Liver (tissue), 9 donors: ENCODE data around the gene NLGN3. TPM values are rescaled to one million over a fixed set of nuclear protein-coding genes. Genes with fewer than 3 reads are reported as not detected.

Experiments used
- DNase-seq: peaks from one replicate; pipeline ENCODE4 v3.0.0-alpha.2; 2017; ENCODE audit warnings: low spot score
- H3K27ac ChIP-seq, 2 donors: one replicate each; pipeline ENCODE4 v1.7.0; 2013; ENCODE audit warnings: inconsistent platforms in 2 of 2, low read length in 2 of 2, control low read depth in 1 of 2, low read depth in 1 of 2, mild to moderate bottlenecking in 1 of 2
- H3K27me3 ChIP-seq, 4 donors: one replicate each; pipeline versions ENCODE4 v1.6.1 to v1.7.0; 2013; ENCODE audit warnings: low read length in 3 of 4, inconsistent platforms in 1 of 4, mild to moderate bottlenecking in 1 of 4, moderate library complexity in 1 of 4; ENCODE audit not compliant: control insufficient read depth in 4 of 4, insufficient read depth in 4 of 4
- H3K36me3 ChIP-seq, 4 donors: one replicate each; pipeline versions ENCODE4 v1.6.1 to v1.7.0; 2013; ENCODE audit warnings: low read length in 3 of 4, mild to moderate bottlenecking in 3 of 4, low read depth in 1 of 4, moderate library complexity in 1 of 4; ENCODE audit not compliant: control insufficient read depth in 4 of 4, insufficient read depth in 3 of 4
- H3K4me1 ChIP-seq, 4 donors: one replicate each; pipeline versions ENCODE4 v1.6.1 to v1.7.0; 2013; ENCODE audit warnings: low read length in 3 of 4, mild to moderate bottlenecking in 3 of 4, moderate library complexity in 1 of 4; ENCODE audit not compliant: control insufficient read depth in 4 of 4, insufficient read depth in 4 of 4
- H3K4me3 ChIP-seq, 3 donors: one replicate each; pipeline versions ENCODE4 v1.6.1 to v1.7.0; 2013; ENCODE audit warnings: low read length in 3 of 3, control low read depth in 1 of 3, low read depth in 1 of 3, mild to moderate bottlenecking in 1 of 3
- H3K9ac ChIP-seq, 2 donors: one replicate each; pipeline ENCODE4 v1.7.0; 2013; ENCODE audit warnings: low read length in 2 of 2, mild to moderate bottlenecking in 2 of 2, moderate library complexity in 2 of 2, control low read depth in 1 of 2, low read depth in 1 of 2
- H3K9me3 ChIP-seq, 4 donors: one replicate each; pipeline versions ENCODE4 v1.6.1 to v1.7.0; 2013; ENCODE audit warnings: low read length in 3 of 4; ENCODE audit not compliant: control insufficient read depth in 4 of 4
- CTCF ChIP-seq: fragments of 150-350 bp; IDR thresholded peaks from 2 replicates; pipeline ENCODE4 v1.5.1; 2017; ENCODE audit warnings: improper control_type of control experiment, low read depth, low read length; ENCODE audit not compliant: missing input control
- EGR1 ChIP-seq, 2 donors: IDR thresholded peaks; 2 replicates each; pipeline ENCODE4 v1.6.1; 2016 to 2018; ENCODE audit warnings: antibody characterized with exemption in 2 of 2, low read depth in 2 of 2
- FOXA1 ChIP-seq: IDR thresholded peaks from 2 replicates; pipeline ENCODE4 v1.6.1; 2016; ENCODE audit warnings: antibody characterized with exemption
- FOXA2 ChIP-seq: IDR thresholded peaks from 2 replicates; pipeline ENCODE4 v1.6.1; 2016; ENCODE audit warnings: antibody characterized with exemption
- GABPA ChIP-seq, 2 donors: IDR thresholded peaks in 1 of 2; conservative IDR thresholded peaks in 1 of 2; 2 replicates each; pipeline ENCODE4 v1.6.1; 2016; ENCODE audit warnings: antibody characterized with exemption in 2 of 2, mild to moderate bottlenecking in 1 of 2, moderate library complexity in 1 of 2
- HNF4A ChIP-seq, 2 donors: conservative IDR thresholded peaks; 2 replicates each; pipeline ENCODE4 v1.6.1; 2016; ENCODE audit warnings: antibody characterized with exemption in 2 of 2, mild to moderate bottlenecking in 2 of 2
- JUND ChIP-seq, 2 donors: IDR thresholded peaks; 2 replicates each; pipeline ENCODE4 v1.6.1; 2016; ENCODE audit warnings: antibody characterized with exemption in 2 of 2
- NR2F2 ChIP-seq: IDR thresholded peaks from 2 replicates; pipeline ENCODE4 v1.6.1; 2016; ENCODE audit warnings: antibody characterized with exemption
- RAD21 ChIP-seq, 2 donors: IDR thresholded peaks; 2 replicates each; pipeline ENCODE4 v1.6.1; 2016; ENCODE audit warnings: antibody characterized with exemption in 2 of 2, mild to moderate bottlenecking in 2 of 2
- RXRA ChIP-seq, 2 donors: IDR thresholded peaks; 2 replicates each; pipeline ENCODE4 v1.6.1; 2017 to 2018; ENCODE audit warnings: antibody characterized with exemption in 2 of 2, mild to moderate bottlenecking in 1 of 2
- SP1 ChIP-seq: IDR thresholded peaks from 2 replicates; pipeline ENCODE4 v1.6.1; 2018; ENCODE audit warnings: antibody characterized with exemption, mild to moderate bottlenecking
- TAF1 ChIP-seq: conservative IDR thresholded peaks from 2 replicates; pipeline ENCODE4 v1.6.1; 2016; ENCODE audit warnings: antibody characterized with exemption, mild to moderate bottlenecking
- YY1 ChIP-seq: IDR thresholded peaks from 2 replicates; pipeline ENCODE4 v1.6.1; 2016; ENCODE audit warnings: antibody characterized with exemption, mild to moderate bottlenecking
- ZBTB33 ChIP-seq: IDR thresholded peaks from 2 replicates; pipeline ENCODE4 v1.6.1; 2016; ENCODE audit warnings: antibody characterized with exemption
- WGBS: extraction: QIAGEN DNeasy Blood & Tissue Kit; methylation state at CpG from one replicate; pipeline ENCODE4 v1.1.7; 2013; 5-methylcytosine and 5-hydroxymethylcytosine counted together
- polyA plus RNA-seq, 2 donors: library from polyadenylated mRNA; stranded (reverse) in 1 of 2; unstranded in 1 of 2; fragments of 200-250 nt in 1 of 2; fragments of >200 nt in 1 of 2; fragmentation: Nextera tagmentation in 1 of 2; extraction: Ambion mirVana in 1 of 2; gene quantifications; one replicate each; pipeline versions ENCODE4 v1.2.1 to v1.2.3, GENCODE V29; 2013 to 2015
- total RNA-seq, 2 donors: library from RNA; depleted of rRNA; stranded (reverse); fragments of >200 nt; gene quantifications; one replicate each; pipeline ENCODE4 v1.2.3, GENCODE V29; 2014
- TF ChIP-seq, protein P1 (sequence below): IDR thresholded peaks from 2 replicates; pipeline ENCODE4 v1.6.1; 2016; ENCODE audit warnings: antibody characterized with exemption
- TF ChIP-seq, protein P2 (sequence below): IDR thresholded peaks from 2 replicates; pipeline ENCODE4 v1.6.1; 2016; ENCODE audit warnings: antibody characterized with exemption, mild to moderate bottlenecking
- TF ChIP-seq, protein P3 (sequence below): IDR thresholded peaks from 2 replicates; pipeline ENCODE4 v1.6.1; 2016; ENCODE audit warnings: antibody characterized with exemption
- donor health status: healthy.
- donor health status: healthy.
- donor health status: healthy.
- donor health status: healthy.
- donor health status: healthy.

NLGN3 gene
- total and polyA plus RNA-seq, 4 donors, result 0.11 to 0.23 (median 0.15) TPM

GRCh38 chrX:71216485-71216884 is 71.8 kb downstream of the NLGN3 start:
- Histone ChIP-seq H3K9ac (peak overlapping the region; percentile 45 to 93), H3K27ac (peak overlapping the region; percentile 63 to 70), H3K4me3 (peak overlapping the region; percentile 69 to 99 (median 71)), H3K4me1 (peaks cover 4 to 58% (median 47%) of the 10 kb centered on the region in 4 donors), H3K9me3 (no peaks in the 10 kb centered on the region), H3K36me3 (peaks cover 0 to 3% (median under 1%) of the 10 kb centered on the region in 4 donors), H3K27me3 (no peaks in the 10 kb centered on the region)
- DNase-seq, result no peak
- TF ChIP-seq JUND (IDR thresholded peaks at IDR 0.05), result no peak
- no peak for TF ChIP-seq CTCF
- TF ChIP-seq FOXA2, result no peak
- TF ChIP-seq EGR1 (IDR thresholded peaks at IDR 0.05; ENCODE audit: low read depth in 2 of 2), result no peak
- TF ChIP-seq HNF4A (conservative IDR thresholded peaks at IDR 0.05), result peak in 1 of 2 donors; percentile 7
- TF ChIP-seq, protein P1, sequence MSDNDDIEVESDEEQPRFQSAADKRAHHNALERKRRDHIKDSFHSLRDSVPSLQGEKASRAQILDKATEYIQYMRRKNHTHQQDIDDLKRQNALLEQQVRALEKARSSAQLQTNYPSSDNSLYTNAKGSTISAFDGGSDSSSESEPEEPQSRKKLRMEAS, result no peak
- TF ChIP-seq GABPA (IDR thresholded peaks at IDR 0.05 in 1 of 2, conservative IDR thresholded peaks at IDR 0.05 in 1 of 2), result no peak
- TF ChIP-seq, protein P2, sequence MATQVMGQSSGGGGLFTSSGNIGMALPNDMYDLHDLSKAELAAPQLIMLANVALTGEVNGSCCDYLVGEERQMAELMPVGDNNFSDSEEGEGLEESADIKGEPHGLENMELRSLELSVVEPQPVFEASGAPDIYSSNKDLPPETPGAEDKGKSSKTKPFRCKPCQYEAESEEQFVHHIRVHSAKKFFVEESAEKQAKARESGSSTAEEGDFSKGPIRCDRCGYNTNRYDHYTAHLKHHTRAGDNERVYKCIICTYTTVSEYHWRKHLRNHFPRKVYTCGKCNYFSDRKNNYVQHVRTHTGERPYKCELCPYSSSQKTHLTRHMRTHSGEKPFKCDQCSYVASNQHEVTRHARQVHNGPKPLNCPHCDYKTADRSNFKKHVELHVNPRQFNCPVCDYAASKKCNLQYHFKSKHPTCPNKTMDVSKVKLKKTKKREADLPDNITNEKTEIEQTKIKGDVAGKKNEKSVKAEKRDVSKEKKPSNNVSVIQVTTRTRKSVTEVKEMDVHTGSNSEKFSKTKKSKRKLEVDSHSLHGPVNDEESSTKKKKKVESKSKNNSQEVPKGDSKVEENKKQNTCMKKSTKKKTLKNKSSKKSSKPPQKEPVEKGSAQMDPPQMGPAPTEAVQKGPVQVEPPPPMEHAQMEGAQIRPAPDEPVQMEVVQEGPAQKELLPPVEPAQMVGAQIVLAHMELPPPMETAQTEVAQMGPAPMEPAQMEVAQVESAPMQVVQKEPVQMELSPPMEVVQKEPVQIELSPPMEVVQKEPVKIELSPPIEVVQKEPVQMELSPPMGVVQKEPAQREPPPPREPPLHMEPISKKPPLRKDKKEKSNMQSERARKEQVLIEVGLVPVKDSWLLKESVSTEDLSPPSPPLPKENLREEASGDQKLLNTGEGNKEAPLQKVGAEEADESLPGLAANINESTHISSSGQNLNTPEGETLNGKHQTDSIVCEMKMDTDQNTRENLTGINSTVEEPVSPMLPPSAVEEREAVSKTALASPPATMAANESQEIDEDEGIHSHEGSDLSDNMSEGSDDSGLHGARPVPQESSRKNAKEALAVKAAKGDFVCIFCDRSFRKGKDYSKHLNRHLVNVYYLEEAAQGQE, result no peak
- TF ChIP-seq TAF1, result peak; percentile 44
- TF ChIP-seq YY1, result peak; percentile 37
- TF ChIP-seq FOXA1, result no peak
- TF ChIP-seq ZBTB33, result no peak
- TF ChIP-seq, protein P3, sequence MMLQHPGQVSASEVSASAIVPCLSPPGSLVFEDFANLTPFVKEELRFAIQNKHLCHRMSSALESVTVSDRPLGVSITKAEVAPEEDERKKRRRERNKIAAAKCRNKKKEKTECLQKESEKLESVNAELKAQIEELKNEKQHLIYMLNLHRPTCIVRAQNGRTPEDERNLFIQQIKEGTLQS, result no peak
- peak; percentile 12 for TF ChIP-seq SP1
- 22% methylated on average over 6 of the region's 6 CpGs for WGBS

DNA sequence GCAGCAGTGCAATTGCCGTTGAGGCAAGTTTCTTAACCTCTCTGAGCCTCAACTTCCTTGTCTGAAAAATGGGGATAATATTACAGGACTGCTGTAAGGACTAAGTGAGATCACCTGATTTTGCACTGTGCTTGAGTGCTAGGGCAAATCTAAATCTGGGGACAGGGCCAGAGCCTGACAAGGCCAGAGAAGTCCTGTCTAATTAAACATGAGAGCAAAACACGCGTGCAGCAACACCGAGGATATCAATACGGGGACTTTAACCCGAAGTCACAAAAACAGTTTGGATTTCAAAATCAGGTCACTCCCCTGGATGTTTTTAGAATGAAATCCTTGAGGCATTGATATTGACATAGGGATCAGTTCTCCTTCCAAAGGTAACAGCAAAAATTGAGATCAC is 72.7 kb downstream of the NLGN3 start:
- H3K27me3 ChIP-seq, result no peaks in the 10 kb centered on the region
- TF ChIP-seq TAF1 (peak; percentile 34), RAD21 (IDR thresholded peaks at IDR 0.05) (peak; percentile 13 to 46), JUND (IDR thresholded peaks at IDR 0.05) (peak; percentile 64 to 68), SP1 (peak; percentile 83), HNF4A (conservative IDR thresholded peaks at IDR 0.05) (peak; percentile 93 to 97), RXRA (IDR thresholded peaks at IDR 0.05) (peak; percentile 82 to 88), YY1 (peak; percentile 45), NR2F2 (peak; percentile 21), EGR1 (IDR thresholded peaks at IDR 0.05; ENCODE audit: low read depth in 2 of 2) (no peak), FOXA1 (peak; percentile 27)
- TF ChIP-seq, protein P3, result no peak
- TF ChIP-seq, protein P1, result peak; percentile 52
- TF ChIP-seq, protein P2, result peak; percentile 51

More for the DNA sequence above, 72.7 kb downstream of the NLGN3 start:
- peak overlapping the region in 1 of 2 donors; percentile 93 for H3K9ac ChIP-seq
- H3K27ac ChIP-seq, result peak overlapping the region; percentile 63 to 70
- no peaks in the 10 kb centered on the region for H3K9me3 ChIP-seq
- H3K36me3 ChIP-seq, result peaks cover 0 to 3% (median under 1%) of the 10 kb centered on the region in 4 donors
- H3K4me3 ChIP-seq, result peak overlapping the region; percentile 69 to 99 (median 71)
- H3K4me1 ChIP-seq, result peaks cover 4 to 64% (median 51%) of the 10 kb centered on the region in 4 donors
- no peak for DNase-seq
- WGBS, result 39% methylated on average over 6 of the region's 6 CpGs
